Fibroblast of lung (primary cell): ENCODE results near the gene SPECC1L.

Experiments
- EZH2 ChIP-seq: IDR thresholded peaks from 2 replicates; pipeline ENCODE4 v1.5.1; 2012; ENCODE audit warnings: low read length, control low read depth, mild to moderate bottlenecking; ENCODE audit errors: missing control alignments
- TF ChIP-seq, protein P1 (sequence below), 2 donors: IDR thresholded peaks in 1 of 2; conservative IDR thresholded peaks in 1 of 2; 1 replicate in 1 of 2; 2 replicates in 1 of 2; pipeline ENCODE4 v1.5.1; 2011 to 2012; ENCODE audit warnings: low read length in 2 of 2, control low read depth in 1 of 2, inconsistent platforms in 1 of 2, low read depth in 1 of 2, mild to moderate bottlenecking in 1 of 2

- TF ChIP-seq, protein P1, sequence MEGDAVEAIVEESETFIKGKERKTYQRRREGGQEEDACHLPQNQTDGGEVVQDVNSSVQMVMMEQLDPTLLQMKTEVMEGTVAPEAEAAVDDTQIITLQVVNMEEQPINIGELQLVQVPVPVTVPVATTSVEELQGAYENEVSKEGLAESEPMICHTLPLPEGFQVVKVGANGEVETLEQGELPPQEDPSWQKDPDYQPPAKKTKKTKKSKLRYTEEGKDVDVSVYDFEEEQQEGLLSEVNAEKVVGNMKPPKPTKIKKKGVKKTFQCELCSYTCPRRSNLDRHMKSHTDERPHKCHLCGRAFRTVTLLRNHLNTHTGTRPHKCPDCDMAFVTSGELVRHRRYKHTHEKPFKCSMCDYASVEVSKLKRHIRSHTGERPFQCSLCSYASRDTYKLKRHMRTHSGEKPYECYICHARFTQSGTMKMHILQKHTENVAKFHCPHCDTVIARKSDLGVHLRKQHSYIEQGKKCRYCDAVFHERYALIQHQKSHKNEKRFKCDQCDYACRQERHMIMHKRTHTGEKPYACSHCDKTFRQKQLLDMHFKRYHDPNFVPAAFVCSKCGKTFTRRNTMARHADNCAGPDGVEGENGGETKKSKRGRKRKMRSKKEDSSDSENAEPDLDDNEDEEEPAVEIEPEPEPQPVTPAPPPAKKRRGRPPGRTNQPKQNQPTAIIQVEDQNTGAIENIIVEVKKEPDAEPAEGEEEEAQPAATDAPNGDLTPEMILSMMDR (conservative IDR thresholded peaks at IDR 0.05 in 1 of 2, IDR thresholded peaks at IDR 0.05 in 1 of 2; ENCODE audit: low read depth in 1 of 2, low read length in 2 of 2), result no peak
- no peak for TF ChIP-seq EZH2
Measured at GRCh38 chr22:24431309-24432034, 160.8 kb downstream of the SPECC1L start.
